A549 (cell line): Measurements from ENCODE around the gene ZFYVE28.

Experiments used
- HOXA7 ChIP-seq: fragments of 250-450 bp; sonication (Bioruptor Pico); IDR thresholded peaks from 2 replicates; pipeline ENCODE4 v1.5.0; 2020; ENCODE audit warnings: mild to moderate bottlenecking, moderate library complexity
- RAD21 ChIP-seq, 2 experiments: fragments of >200 bp in 1 of 2; sonication (Bioruptor Twin) in 1 of 2; formaldehyde crosslinking in 1 of 2; IDR thresholded peaks in 1 of 2; conservative IDR thresholded peaks in 1 of 2; 2 replicates in 1 of 2; 3 replicates in 1 of 2; pipeline ENCODE4 v1.6.1; 2012 to 2018; ENCODE audit warnings: inconsistent platforms in 1 of 2
- RCOR1 ChIP-seq: fragments of 150-350 bp; IDR thresholded peaks from 2 replicates; pipeline ENCODE4 v1.6.1; 2014; ENCODE audit warnings: antibody characterized with exemption, low read length, low read depth
- TF ChIP-seq, protein P1 (sequence below): fragments of >200 bp; sonication (Bioruptor Twin); formaldehyde crosslinking; IDR thresholded peaks from 3 replicates; pipeline ENCODE4 v1.5.1; 2016

DNA sequence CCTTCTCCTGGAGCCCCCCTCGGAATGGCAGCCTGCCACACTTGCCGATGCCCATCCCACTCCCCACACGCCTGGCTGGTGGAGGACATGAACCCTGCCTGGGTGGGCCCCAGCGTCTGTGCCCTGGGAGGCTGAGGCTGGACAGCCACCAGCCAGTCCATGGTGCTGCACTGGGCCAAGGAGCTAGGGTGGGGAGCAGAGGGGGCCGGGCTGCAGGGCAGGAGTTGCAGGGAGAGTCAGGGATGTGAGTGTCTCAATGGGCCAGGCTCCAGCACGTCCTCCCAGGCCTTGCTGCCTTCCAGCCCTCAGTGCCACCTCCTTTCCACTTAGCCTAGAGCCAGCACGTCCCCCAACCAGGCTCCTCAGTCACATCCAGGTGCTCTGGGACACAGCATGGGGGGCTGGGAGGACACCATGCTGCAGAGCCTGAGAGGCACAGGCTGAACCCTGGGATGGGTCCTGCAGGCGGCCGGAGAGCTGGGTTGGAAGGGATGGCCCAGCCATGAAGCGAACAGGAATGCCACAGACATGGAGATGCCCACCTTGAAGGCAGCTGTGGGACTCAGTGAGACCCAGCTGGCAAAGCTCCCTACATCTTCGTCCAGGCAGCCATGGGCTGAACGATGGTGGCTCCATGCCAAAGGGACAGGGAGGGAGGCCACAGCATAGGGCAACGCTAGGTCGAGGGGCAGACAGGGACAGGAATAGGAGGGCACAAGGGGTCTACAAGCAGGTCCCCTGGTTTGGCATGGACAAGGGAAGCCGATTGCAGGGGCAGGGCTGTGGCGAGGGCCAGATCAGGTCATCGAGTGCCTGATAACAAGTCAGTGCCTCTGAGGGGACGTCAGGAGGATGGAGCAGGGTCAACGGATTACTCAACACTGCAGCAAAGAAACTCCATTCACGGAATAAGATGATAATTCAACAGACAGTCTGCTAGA is 126.5 kb downstream of the ZFYVE28 start:
- TF ChIP-seq RCOR1 (no peak), HOXA7 (CRISPR knock-in tag) (no peak), RAD21 (conservative IDR thresholded peaks at IDR 0.05 in 1 of 2, IDR thresholded peaks at IDR 0.05 in 1 of 2) (no peak)
- TF ChIP-seq, protein P1, sequence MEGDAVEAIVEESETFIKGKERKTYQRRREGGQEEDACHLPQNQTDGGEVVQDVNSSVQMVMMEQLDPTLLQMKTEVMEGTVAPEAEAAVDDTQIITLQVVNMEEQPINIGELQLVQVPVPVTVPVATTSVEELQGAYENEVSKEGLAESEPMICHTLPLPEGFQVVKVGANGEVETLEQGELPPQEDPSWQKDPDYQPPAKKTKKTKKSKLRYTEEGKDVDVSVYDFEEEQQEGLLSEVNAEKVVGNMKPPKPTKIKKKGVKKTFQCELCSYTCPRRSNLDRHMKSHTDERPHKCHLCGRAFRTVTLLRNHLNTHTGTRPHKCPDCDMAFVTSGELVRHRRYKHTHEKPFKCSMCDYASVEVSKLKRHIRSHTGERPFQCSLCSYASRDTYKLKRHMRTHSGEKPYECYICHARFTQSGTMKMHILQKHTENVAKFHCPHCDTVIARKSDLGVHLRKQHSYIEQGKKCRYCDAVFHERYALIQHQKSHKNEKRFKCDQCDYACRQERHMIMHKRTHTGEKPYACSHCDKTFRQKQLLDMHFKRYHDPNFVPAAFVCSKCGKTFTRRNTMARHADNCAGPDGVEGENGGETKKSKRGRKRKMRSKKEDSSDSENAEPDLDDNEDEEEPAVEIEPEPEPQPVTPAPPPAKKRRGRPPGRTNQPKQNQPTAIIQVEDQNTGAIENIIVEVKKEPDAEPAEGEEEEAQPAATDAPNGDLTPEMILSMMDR = no peak
